Stimulated activated naive CD8-positive, alpha-beta T cell treated with anti-CD3 and anti-CD28 coated beads, Interleukin-15, Interleukin-2, amounts not matched to agents 100 ng/mL and 50 ng/mL, for 24 hours (primary cell): ENCODE measurements around the gene KCNG4.
"Not testable (repeated sequence)": the region's sequence is repeated elsewhere in the genome, so short reads cannot be mapped to it uniquely, and the experiment has no call there.

Experiments used
- H3K27ac Mint-ChIP-seq: one replicate; pipeline ENCODE4 v1.8.0; 2021; ENCODE audit warnings: mild to moderate bottlenecking, mixed read lengths
- H3K27me3 Mint-ChIP-seq: one replicate; pipeline ENCODE4 v1.8.0; 2021; ENCODE audit warnings: mixed read lengths
- H3K36me3 Mint-ChIP-seq: one replicate; pipeline ENCODE4 v1.8.0; 2021; ENCODE audit warnings: low read depth, mixed read lengths
- H3K4me1 Mint-ChIP-seq: one replicate; pipeline ENCODE4 v1.8.0; 2021; ENCODE audit warnings: low read depth, mixed read lengths
- H3K4me3 Mint-ChIP-seq: one replicate; pipeline ENCODE4 v1.8.0; 2021; ENCODE audit warnings: mild to moderate bottlenecking, mixed read lengths
- H3K9me3 Mint-ChIP-seq: one replicate; pipeline ENCODE4 v1.8.0; 2021; ENCODE audit warnings: mixed read lengths

Gene KCNG4

DNA sequence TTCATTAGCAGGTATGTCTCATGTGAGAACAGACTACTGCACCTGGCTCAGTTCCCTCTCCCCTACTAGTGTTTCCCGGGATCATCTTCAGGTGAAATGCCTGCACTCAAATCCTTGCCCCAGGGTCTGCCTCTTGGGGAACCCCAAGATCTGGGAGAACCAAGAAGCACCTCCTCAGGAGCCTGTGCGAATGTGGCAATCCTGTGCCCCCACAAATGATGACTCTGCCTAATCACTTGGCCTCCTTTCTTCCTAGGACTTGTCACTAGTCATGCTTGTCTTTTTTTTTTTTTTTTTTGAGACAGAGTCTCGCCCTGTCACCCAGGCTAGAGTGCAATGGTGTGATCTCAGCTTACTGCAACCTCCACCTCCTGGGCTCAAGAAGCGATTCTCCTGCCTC is 27.2 kb downstream of the KCNG4 start:
- Mint-ChIP-seq H3K27ac (no peak overlapping the region), H3K4me3 (no peak overlapping the region), H3K4me1 (no peaks in the 10 kb centered on the region), H3K27me3 (no peaks in the 10 kb centered on the region), H3K9me3 (no peaks in the 10 kb centered on the region), H3K36me3 (no peaks in the 10 kb centered on the region)

DNA sequence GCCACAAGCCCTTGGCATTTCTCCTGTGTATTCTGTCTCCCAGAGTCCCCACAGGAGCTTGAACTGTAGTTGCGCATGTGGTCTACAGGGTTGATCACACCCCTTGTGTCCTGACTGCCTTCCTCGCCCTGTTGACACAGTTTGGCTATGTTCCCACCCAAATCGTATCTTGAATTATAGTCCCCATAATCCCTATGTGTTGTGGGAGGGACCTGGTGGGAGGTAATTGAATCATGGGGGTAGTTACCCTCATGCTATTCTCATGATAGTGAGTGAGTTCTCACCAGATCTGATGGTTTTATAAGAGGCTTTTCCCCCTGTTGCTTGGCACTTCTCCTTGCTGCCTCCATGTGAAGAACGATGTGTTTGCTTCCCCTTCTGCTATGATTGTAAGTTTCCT is 27.7 kb downstream of the KCNG4 start:
- no peaks in the 10 kb centered on the region for H3K4me1 Mint-ChIP-seq

DNA sequence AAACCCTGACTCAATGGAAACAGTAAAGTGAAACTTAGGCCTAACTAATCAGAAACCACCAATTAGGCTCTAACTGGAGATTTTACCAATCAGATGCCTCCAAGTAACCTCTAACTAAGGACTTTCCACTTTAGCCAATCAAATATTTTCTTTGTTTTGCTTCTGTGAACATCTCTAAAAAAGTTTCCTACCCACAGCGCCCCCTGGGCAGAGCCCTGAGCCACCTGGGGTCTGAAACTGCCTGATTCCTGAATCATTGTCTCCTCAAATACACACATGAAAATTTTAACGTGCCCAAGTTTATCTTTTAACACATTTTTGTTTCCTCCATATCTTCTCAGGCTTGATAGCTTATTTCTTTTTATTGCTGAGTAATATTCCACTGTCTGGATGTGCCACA is 29.8 kb downstream of the KCNG4 start:
- H3K9me3 Mint-ChIP-seq: no peaks in the 10 kb centered on the region
- H3K27ac Mint-ChIP-seq: no peak overlapping the region
- no peaks in the 10 kb centered on the region for H3K27me3 Mint-ChIP-seq
- no peak overlapping the region for H3K4me3 Mint-ChIP-seq
- H3K4me1 Mint-ChIP-seq: no peaks in the 10 kb centered on the region
- no peaks in the 10 kb centered on the region for H3K36me3 Mint-ChIP-seq

More for the DNA sequence above, 27.7 kb downstream of the KCNG4 start:
- Mint-ChIP-seq H3K27ac (no peak overlapping the region), H3K9me3 (no peaks in the 10 kb centered on the region), H3K27me3 (no peaks in the 10 kb centered on the region), H3K4me3 (no peak overlapping the region), H3K36me3 (no peaks in the 10 kb centered on the region)

DNA sequence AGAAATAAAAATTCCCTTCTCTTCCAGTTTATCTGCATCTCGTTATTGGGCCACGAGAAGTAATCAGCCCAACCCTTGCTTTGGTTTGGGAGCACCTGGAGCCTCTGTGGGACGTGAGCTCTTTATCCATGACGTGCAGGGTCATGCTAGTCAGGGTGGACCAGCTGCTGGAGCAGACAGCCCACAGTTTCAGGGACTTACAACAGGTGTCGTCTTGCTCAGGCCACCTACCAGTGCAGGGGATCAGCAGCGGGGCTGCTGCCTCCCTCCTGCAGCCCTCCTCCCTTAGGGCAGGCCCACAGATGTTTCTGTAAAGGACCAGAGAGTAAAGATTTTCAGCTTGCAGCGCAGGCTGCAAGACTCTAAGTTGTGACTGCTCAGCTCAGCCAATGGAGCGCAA is 31.9 kb downstream of the KCNG4 start:
- Mint-ChIP-seq H3K9me3 (no peaks in the 10 kb centered on the region), H3K36me3 (no peaks in the 10 kb centered on the region), H3K4me1 (no peaks in the 10 kb centered on the region), H3K4me3 (no peak overlapping the region), H3K27ac (no peak overlapping the region), H3K27me3 (no peaks in the 10 kb centered on the region)

DNA sequence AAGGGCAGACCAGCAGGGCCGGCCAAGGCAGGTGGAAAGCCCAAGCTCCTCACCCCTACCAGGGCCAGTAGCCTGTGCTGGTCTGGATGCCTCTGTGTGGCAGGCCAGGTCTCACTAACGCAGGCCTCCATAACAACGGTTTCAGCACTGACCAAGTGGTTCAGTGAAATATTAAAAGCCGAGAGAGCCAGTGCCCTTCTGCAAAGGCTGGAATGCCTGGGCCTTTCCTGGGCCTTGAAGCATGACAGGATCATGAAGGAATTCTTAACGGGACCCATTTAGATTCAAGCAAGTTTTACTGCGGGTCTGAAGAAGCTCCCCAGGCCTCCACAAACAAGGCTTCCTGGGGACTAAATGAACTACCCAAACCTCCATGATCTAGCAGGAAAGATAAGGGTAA is 32.6 kb downstream of the KCNG4 start:
- Mint-ChIP-seq H3K27ac (no peak overlapping the region), H3K27me3 (no peaks in the 10 kb centered on the region), H3K4me1 (no peaks in the 10 kb centered on the region), H3K9me3 (no peaks in the 10 kb centered on the region), H3K4me3 (no peak overlapping the region), H3K36me3 (no peaks in the 10 kb centered on the region)

DNA sequence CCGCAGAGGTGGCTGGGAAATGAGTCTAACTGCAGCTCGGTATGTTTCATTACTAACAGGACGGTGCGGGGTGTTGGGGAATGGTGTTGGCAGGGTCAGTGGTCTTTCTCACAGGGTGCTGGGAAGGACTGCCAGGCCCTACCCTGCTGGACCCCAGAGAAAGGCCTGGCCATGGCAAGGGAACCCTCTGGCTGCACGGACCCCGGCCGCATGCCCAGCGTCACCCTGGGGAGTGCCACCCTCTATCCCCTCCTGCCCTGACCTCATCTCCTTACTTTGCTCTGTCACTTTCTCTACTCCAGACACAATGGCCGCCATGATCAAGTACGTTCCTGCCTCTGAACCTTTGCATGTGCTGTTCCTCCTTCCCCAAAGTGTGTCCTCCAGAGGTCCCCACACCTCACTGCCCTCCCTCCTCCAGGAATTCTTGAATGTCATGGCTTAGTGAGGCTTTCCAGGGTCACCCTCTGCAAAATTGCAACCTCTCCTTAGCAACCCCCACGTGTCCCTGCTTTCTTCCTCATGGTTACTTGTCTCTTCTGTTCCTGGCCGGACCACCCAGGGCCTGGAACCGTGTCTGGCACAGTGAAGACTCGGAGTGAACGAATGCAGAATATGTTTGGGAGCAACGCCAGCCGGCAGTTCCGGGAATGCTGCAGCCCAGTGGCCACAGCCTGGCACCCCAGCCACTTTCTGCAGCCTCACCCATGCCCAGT is 33.7 kb downstream of the KCNG4 start:
- Mint-ChIP-seq H3K9me3 (no peaks in the 10 kb centered on the region), H3K4me3 (no peak overlapping the region), H3K4me1 (no peaks in the 10 kb centered on the region), H3K27ac (no peak overlapping the region), H3K36me3 (no peaks in the 10 kb centered on the region), H3K27me3 (no peaks in the 10 kb centered on the region)

DNA sequence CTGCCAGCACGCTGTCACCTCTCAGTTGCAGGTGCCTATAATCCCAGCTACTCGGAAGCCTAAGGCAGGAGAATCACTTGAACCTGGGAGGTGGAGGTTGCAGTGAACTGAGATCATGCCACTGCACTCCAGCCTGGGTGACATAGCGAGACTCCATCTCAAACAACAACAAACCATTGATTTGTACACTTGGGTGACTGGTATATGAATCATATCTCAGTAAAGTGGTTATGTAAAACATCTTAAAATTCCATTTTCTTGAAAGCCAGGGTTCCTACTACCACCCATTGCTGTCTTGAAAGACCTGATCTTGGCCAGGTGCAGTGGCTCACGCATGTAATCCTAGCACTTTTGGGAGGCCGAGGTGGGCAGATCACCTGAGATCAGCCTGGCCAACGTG is 34.7 kb downstream of the KCNG4 start:
- not testable (repeated sequence) for H3K27me3 Mint-ChIP-seq, H3K36me3 Mint-ChIP-seq, H3K27ac Mint-ChIP-seq, H3K9me3 Mint-ChIP-seq, H3K4me3 Mint-ChIP-seq, H3K4me1 Mint-ChIP-seq

DNA sequence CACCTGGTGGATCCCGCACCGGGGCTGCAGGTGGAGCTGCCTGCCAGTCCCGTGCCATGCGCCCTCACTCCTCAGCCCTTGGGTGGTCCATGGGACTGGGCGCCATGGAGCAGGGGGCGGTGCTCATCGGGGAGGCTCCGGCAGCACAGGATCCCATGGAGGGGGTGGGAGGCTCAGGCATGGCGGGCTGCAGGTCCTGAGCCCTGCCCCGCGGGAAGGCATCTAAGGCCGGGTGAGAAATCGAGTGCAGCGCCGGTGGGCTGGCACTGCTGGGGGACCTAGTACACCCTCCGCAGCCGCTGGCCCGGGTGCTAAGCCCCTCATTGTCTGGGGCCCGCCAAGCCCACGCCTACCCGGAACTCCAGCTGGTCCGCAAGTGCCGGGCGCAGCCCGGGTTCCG is 35.3 kb downstream of the KCNG4 start:
- not testable (repeated sequence) for H3K4me3 Mint-ChIP-seq, H3K36me3 Mint-ChIP-seq, H3K27me3 Mint-ChIP-seq, H3K4me1 Mint-ChIP-seq, H3K27ac Mint-ChIP-seq, H3K9me3 Mint-ChIP-seq

DNA sequence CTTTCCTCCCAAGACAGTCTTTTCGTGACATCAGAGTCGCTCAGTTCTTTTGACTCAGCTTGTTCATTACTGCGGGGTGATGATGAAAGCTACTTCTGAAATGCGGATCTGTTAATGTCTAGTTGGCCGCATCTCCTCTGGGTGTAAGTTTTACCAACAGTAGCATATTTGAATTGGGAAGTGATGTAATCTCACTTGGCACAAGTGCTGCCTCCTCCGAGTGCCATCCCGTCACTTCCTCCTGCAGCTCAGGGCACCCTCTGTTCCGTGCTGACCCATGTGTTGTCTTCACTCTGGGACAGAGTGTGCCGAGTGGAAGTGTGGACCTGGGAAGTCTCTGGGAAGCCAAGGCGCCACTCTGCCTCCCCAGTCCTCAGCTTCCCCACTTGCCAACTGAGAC is 40.0 kb downstream of the KCNG4 start:
- no peak overlapping the region for H3K4me3 Mint-ChIP-seq
- no peaks in the 10 kb centered on the region for H3K27me3 Mint-ChIP-seq
- H3K27ac Mint-ChIP-seq: no peak overlapping the region
- H3K9me3 Mint-ChIP-seq: no peaks in the 10 kb centered on the region
- no peaks in the 10 kb centered on the region for H3K4me1 Mint-ChIP-seq
- H3K36me3 Mint-ChIP-seq: no peaks in the 10 kb centered on the region

DNA sequence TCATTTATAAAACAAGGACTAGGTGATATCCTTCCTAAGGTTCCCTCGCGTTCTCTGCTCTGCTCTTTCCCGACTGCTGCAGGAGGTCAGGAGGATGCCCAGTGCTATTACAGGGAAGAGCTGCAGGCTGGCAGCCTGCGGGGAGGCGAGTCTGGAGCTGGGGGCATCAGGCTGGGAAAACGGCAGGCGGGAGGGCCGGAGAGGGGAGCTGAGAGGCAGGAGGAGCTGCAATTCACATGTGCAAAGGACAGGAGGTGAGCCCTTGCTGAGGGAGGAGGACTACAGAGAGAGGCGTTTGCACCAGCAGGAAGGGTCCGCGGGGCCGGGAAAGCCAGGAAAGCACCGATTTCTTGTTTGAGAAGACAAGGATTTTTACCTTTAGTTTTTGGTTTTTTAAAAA is 40.7 kb downstream of the KCNG4 start:
- Mint-ChIP-seq H3K27me3 (no peaks in the 10 kb centered on the region), H3K9me3 (no peaks in the 10 kb centered on the region), H3K36me3 (no peaks in the 10 kb centered on the region), H3K4me1 (peaks cover 7% of the 10 kb centered on the region), H3K27ac (no peak overlapping the region), H3K4me3 (no peak overlapping the region)

DNA sequence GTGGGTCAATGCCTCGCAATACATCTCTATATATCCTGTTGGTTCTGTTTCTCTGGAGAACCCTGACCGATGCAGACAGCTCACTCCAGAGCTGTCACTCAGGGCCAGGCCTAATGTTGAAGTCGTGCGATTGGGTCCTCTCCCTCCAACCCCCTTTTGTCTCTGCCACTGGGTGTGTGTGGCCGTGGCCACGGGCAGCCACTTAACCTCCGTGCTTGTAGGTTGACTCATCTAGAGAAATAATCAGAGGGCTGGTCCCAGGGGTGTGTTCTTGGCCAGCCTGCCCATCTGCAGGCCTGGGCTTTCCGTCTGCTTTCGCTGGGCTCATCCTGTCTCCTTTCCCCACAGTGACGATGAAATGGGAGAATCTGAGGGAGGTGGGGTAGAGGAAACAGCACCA is 41.4 kb downstream of the KCNG4 start:
- Mint-ChIP-seq H3K27ac (no peak overlapping the region), H3K4me1 (peaks cover 14% of the 10 kb centered on the region), H3K27me3 (no peaks in the 10 kb centered on the region), H3K36me3 (no peaks in the 10 kb centered on the region), H3K4me3 (no peak overlapping the region), H3K9me3 (no peaks in the 10 kb centered on the region)

DNA sequence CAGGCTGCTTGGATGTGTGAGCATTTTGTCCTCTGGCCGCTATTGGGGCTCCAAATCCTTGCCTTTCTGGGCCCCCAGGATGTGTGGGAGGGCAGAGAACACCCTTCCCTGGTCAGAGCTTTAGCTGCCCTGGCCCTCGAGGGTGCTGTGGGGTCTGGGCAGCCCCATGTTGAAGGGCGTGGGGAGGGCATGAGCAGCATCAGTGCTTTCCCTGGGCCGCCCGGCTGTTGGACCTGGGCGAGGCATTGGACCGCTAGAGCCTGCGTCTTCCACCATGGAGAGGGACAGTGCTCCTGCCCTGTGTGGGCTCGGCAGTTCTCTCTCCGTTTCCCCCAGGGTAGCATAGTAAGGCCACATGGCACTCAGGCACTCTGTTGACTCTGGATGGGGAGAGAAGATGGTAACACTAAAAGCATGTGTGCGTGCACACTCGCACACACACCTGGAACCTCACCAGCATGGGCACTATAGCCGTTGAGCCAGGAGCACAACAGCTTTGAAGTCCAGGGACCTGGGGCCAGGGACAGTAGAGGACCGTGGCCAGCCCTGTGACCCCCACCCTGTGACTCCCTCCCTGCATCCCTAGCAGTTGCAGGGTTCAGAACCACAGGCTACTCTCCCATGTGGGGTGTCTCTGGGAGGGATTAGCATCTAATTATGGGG is 42.2 kb downstream of the KCNG4 start:
- Mint-ChIP-seq H3K27ac (no peak overlapping the region), H3K36me3 (no peaks in the 10 kb centered on the region), H3K4me1 (peaks cover 18% of the 10 kb centered on the region), H3K9me3 (no peaks in the 10 kb centered on the region), H3K27me3 (no peaks in the 10 kb centered on the region), H3K4me3 (no peak overlapping the region)

DNA sequence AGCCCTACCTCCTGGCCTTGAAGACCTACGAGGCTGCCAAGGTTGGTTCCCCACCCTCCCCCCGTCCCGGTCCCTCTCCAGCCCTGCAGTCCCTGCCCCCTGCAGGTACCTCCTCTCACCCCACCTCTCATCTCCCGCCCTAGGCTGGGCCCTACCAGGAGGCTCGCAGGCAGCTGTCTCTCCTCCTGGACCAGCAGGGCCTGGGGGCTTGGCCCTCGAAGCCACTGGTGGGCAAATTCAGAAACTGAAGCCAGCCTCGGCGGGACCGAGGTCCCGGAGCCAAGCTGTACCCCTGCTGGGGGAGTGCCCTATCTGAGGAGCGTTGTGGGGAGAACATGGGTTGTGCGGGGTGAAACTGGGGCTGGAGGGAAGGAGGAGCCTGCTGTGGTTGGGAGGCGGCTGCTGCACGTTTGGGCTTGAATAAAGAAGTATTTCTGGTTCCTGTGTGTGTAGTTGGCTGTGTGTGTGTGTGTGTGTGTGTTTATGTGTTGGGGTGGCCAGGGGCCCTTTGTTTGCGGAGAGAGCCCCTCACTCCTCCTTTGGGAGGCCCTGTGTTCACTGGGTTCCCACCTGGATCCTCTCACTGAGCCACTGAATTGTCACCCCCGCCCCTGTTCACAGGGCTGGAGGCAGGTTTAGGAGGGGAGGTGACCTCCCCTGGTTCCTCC is 43.0 kb downstream of the KCNG4 start:
- H3K4me1 Mint-ChIP-seq: peaks cover 18% of the 10 kb centered on the region
- H3K4me3 Mint-ChIP-seq: no peak overlapping the region

DNA sequence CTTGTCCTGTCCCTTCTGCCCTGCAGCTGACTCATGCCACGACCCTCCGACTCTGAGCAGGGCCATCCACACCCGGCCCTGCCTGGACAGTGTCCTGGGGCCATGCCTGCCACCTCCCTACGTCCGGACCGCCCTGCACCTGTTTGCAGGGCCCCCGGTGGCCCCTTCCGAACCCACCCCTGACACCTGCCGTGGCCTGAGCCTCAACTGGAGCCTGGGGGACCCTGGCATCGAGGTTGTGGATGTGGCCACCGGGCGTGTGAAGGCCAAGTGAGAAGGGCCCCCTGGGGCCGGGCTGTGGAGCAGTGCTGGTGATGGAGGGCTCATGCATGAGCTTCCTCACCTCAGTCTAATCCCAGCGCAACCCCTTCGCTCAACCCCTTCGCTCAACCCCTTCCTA is 43.7 kb downstream of the KCNG4 start:
- H3K27me3 Mint-ChIP-seq: no peaks in the 10 kb centered on the region
- H3K27ac Mint-ChIP-seq: no peak overlapping the region
- H3K36me3 Mint-ChIP-seq: no peaks in the 10 kb centered on the region
- no peak overlapping the region for H3K4me3 Mint-ChIP-seq
- peaks cover 18% of the 10 kb centered on the region for H3K4me1 Mint-ChIP-seq
- H3K9me3 Mint-ChIP-seq: no peaks in the 10 kb centered on the region

More for the DNA sequence above, 43.0 kb downstream of the KCNG4 start:
- Mint-ChIP-seq H3K27me3 (no peaks in the 10 kb centered on the region), H3K27ac (no peak overlapping the region), H3K9me3 (no peaks in the 10 kb centered on the region), H3K36me3 (no peaks in the 10 kb centered on the region)

DNA sequence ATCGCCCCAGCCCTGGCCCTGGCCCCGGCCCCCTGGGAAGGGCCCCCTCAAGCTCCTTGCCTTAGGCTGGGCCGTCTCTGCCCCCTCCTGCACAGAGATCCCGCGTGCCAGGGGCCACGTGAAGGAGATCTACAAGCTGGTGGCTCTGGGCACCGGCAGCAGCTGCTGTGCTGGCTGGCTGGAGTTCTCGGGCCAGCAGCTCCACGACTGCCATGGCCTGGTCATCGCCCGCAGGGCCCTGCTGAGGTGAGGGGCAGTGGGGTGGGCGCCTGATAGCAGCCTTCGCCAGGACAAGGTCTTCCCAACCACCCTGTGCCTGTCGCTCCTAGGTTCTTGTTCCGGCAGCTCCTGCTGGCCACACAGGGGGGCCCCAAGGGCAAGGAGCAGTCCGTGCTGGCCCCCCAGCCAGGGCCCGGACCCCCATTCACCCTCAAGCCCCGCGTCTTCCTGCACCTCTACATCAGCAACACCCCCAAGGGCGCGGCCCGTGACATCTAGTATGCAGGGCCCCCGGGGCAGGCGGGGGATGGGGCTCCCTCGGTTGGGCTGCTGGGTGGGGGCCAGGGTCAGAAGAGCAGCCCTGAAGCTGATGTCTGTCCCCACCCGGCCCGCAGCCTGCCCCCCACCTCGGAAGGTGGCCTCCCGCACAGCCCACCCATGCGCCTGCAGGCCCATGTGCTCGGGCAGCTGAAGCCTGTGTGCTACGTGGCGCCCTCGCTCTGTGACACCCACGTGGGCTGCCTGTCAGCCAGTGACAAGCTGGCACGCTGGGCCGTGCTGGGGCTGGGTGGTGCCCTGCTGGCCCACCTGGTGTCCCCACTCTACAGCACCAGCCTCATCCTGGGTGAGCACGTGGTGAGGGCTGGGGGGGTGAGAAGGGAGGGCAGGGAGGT is 44.4 kb downstream of the KCNG4 start:
- Mint-ChIP-seq H3K27ac (no peak overlapping the region), H3K36me3 (no peaks in the 10 kb centered on the region), H3K4me1 (peaks cover 18% of the 10 kb centered on the region), H3K4me3 (no peak overlapping the region), H3K27me3 (no peaks in the 10 kb centered on the region), H3K9me3 (no peaks in the 10 kb centered on the region)
